GM18507 (cell line): ENCODE data around the gene ATP1A2.
A peak's percentile ranks its signal among the peaks of the same experiment; 100 is the strongest.

Source experiments
- DNase-seq: peaks from one replicate; pipeline ENCODE4 v3.0.0; 2011; ENCODE audit warnings: low read depth; ENCODE audit not compliant: insufficient read length; ENCODE audit errors: extremely low spot score
- FAIRE-seq: peaks from 2 replicates; lab custom pipeline; 2011; peaks lifted over from hg19 to GRCh38; lab: Jason Lieb, UNC

The ATP1A2 gene

DNA sequence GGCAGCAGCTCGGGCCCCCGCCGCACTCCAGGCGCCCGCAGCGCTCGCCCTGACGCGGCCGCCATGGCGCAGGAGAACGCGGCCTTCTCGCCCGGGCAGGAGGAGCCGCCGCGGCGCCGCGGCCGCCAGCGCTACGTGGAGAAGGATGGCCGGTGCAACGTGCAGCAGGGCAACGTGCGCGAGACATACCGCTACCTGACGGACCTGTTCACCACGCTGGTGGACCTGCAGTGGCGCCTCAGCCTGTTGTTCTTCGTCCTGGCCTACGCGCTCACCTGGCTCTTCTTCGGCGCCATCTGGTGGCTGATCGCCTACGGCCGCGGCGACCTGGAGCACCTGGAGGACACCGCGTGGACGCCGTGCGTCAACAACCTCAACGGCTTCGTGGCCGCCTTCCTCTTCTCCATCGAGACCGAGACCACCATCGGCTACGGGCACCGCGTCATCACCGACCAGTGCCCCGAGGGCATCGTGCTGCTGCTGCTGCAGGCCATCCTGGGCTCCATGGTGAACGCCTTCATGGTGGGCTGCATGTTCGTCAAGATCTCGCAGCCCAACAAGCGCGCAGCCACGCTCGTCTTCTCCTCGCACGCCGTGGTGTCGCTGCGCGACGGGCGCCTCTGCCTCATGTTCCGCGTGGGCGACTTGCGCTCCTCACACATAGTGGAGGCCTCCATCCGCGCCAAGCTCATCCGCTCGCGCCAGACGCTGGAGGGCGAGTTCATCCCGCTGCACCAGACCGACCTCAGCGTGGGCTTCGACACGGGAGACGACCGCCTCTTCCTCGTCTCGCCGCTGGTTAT lies 31.4 kb upstream of the ATP1A2 start:
- FAIRE-seq (peak; percentile 67), DNase-seq (peak; percentile 64)

DNA sequence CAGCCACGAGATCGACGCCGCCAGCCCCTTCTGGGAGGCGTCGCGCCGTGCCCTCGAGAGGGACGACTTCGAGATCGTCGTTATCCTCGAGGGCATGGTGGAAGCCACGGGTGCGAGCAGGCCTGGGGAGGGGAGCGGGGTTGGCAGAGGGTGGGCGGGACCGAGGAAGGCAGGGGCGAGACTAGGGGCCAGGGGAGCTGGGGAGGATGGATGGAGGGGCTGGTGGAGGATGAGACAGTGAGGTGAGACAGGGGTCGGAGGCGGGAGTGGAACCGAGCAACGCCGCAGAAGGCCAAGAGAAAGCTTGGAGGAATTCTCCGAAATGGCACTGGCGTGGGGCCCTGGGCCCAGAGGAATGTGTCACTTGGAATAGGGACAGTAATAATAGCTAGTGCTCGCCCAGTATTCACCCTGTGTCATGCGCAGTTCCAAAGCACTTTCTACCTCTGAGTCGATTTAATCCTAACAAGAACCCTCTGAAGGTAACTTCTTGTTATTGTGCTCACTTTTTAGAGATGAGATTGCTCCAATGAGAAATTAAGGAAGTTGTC lies 30.7 kb upstream of the ATP1A2 start:
- FAIRE-seq = no peak
- no peak for DNase-seq

DNA sequence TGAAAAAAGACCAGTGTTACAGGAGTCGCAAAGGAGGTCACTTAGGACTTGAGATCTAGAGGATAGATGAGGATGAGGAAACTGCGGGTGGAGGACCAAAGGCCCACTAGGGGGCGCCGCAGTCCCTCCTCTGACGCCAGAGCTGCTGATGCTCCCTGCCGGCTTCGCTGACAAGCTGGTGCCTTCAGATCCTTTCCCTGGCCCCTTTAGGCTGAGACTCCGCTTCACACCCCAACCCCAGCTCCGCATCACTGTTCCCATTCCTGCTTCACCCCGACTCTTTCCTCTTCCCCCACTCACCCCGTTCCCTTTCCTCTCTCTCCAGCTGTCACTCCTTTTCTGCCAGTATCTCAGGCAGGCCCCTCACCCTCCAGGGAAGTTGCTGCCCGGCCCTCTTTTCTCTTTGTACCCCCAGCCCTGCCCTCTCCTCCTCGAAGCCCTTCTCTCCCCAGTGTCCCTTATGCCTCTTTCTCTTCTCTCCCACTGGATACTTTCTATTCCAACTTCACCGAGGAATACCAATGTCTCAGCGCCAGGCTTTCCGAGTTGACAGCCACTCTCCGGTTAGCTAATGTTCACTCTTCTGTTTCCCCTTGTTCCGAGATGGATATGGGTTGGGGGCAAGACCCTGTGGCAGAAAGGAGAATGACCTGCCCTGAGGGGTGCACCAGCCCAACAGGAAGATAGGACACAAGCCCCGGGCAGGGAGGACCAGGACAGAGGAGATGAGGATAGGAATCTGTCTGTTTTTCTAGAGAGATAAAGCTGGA lies 29.7 kb upstream of the ATP1A2 start:
- FAIRE-seq (peak; percentile 77), DNase-seq (peak; percentile 74)

DNA sequence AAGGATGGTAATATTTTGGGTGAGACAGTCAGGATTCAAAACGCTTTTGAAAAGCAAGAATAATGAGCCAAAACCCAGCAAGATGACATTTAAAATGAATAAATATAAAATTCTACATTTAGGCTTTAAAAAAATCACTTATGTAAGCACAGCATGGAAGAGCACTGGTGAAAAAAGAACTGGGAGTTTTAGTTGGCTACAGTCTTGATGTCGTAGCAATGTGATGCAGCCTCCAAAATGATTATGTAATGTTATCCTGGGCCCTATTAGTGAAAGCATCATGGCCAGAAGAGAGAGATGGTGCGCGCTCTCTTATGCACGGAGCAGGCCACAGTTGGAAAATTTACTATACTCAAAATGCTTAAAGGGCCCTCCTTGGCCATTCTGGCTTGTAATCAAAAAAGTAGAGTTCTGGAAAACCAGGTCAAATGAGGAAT lies 29.1 kb upstream of the ATP1A2 start:
- FAIRE-seq = no peak
- no peak for DNase-seq

- DNase-seq (no peak), FAIRE-seq (no peak)
These were observed 28.4 kb upstream of the ATP1A2 start for GRCh38 chr1:160087118-160087662.

DNA sequence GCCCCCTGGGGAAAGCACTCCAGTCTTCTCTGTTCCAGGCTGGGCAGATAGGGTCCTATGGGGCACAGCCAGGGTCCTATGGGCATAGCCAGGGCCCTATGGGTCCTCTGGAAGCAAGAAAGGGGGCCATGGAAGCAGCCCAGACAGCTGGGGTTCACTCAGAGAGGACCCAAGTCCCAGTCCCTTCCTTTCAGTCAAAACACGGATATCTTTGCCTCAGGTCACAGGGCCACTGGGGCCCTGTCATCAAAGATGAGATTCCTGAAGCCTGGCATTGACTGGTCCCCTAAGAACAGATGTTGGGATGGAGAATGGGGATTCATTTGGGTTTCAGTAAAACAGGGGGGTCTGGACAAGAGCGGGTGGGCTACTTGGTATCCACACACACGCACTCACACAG lies 25.7 kb upstream of the ATP1A2 start:
- no peak for DNase-seq
- FAIRE-seq = no peak

GRCh38 chr1:160090760-160091159 lies 24.8 kb upstream of the ATP1A2 start:
- FAIRE-seq = no peak
- no peak for DNase-seq

- no peak for FAIRE-seq
- no peak for DNase-seq
These were observed 23.8 kb upstream of the ATP1A2 start for GRCh38 chr1:160091666-160092223.

DNA sequence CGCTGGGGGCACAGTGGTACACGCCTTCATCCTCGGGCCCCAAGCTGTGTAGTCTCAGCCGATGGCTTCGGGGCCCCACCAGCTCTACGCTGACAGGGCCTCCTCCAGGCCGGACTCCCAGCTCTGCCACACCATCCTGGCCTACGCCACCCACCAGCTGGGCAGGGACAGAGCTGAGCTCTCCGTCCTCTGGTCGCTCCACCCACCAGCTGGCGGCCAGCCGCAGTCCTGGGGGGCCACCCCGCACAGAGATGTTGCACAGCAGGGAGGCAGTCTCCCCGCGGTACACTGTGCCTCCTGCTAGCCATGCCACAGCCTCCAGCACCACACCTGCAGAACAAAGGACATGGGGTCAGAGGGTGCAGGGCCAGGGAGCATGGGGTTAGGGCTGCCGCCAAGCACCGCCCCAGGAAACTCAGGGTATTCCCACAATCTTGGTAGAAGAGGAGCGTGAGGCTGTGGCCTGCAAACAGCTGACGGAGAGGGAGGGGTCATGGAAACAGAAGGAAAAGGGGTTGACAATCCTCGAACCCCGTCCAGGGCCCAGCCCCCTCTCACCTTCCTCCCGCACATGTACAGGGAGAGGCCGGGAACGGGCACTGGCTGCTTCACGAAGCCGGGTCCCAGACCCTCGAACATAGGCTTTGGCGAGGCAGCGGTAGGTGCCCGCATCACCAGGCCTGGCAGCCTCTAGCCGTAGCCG lies 23.0 kb upstream of the ATP1A2 start:
- FAIRE-seq = no peak

GRCh38 chr1:160093069-160093395 lies 22.5 kb upstream of the ATP1A2 start:
- FAIRE-seq = no peak
- DNase-seq = no peak

More for the DNA sequence above, 23.0 kb upstream of the ATP1A2 start:
- no peak for DNase-seq

DNA sequence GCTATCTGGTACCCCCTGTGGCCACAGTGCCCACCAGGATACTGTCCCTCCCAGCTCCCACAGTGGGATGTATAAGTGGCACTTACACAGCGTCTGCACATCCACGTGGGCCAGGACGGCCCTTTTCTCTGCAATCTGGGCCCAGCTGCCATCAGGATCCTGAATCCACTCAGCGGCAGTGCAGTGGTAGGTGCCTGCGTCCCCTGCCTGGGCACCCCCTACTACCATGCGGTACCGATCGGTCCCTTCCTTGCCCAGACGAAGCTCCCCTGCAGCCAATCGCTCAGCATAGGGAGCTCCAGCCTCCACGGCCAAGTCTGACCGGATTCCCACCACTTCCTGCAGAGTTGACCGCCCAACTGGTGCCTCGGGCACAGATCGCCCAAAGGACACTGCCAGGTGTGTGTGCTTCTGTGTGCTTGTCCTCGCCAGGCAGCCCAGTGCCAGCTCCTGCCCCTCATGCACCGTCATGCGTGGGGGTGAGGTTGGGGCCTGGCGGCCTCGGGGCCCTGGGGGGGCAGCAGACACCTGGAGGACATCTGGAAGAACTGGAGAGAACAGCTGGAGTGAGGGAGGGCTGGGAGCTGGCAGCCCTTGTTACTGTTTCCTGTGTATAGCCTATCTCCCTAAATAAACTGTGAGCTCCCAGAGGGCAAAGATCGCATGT lies 21.8 kb upstream of the ATP1A2 start:
- DNase-seq (no peak), FAIRE-seq (no peak)

DNA sequence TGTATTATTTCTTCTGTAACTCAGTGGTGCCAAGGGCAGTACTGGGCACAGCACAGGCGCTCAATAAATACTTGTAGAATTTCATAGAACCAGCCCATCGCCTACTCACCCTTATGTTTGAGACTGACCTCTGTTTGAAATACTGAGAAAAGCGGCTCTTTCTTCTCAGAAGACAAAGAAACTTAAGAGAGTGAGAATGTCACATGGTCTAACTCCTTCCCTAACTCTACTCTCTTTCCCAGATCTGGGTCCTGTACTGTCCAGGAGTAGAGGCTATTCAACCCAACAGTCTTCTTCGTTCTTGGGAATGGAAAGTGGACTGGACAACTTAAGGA lies 21.3 kb upstream of the ATP1A2 start:
- DNase-seq = no peak
- no peak for FAIRE-seq

- DNase-seq (no peak), FAIRE-seq (no peak)
These were observed 20.8 kb upstream of the ATP1A2 start for GRCh38 chr1:160094806-160095205.

DNA sequence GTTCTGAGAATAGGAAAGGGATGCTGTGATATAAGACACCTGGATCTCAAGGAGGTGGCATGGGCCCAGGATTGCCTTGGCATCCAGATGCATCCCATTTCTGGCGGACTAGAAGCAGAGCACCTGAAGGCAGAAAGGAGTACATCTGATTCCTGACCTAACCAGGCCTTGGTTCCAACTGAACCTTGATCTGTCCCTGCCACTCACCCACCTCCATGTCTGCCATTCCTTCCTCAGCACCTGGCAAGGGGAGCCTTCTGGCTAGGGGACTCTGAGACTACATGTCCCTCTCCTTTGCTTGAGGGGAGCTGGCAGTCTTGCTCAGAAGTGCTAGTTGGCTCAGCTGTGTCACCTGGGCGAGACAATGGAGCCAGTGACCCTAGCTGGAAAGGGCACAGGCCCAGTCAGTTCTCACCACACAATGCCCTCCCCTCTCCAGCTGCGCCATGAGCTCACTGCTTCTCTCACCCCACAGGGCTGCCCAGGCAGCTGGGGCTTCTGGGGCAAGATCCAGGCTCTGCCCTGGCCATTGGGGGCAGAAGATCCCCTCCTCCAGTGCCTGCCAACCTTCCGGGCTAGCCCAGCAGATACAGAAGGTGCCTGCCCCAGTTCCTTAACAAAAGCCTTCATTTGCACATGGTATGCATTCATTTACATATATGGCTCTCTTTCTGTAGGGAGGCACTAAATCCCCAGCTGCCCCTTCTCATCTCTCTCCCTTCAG lies 20.0 kb upstream of the ATP1A2 start:
- no peak for FAIRE-seq
- DNase-seq = no peak

- DNase-seq = no peak
- no peak for FAIRE-seq
These were observed 19.1 kb upstream of the ATP1A2 start for GRCh38 chr1:160096274-160097116.

- no peak for DNase-seq
These were observed 18.2 kb upstream of the ATP1A2 start for GRCh38 chr1:160097151-160097910.

More at GRCh38 chr1:160097151-160097910, 18.2 kb upstream of the ATP1A2 start:
- no peak for FAIRE-seq
